LNCAP (cell line): ENCODE measurements around the gene RFX1.

Experiments
- TF ChIP-seq, protein P1 (sequence below): fragments of 450-650 bp; IDR thresholded peaks from 2 replicates; pipeline ENCODE4 v1.5.1; 2017; ENCODE audit warnings: mild to moderate bottlenecking

Gene RFX1

DNA sequence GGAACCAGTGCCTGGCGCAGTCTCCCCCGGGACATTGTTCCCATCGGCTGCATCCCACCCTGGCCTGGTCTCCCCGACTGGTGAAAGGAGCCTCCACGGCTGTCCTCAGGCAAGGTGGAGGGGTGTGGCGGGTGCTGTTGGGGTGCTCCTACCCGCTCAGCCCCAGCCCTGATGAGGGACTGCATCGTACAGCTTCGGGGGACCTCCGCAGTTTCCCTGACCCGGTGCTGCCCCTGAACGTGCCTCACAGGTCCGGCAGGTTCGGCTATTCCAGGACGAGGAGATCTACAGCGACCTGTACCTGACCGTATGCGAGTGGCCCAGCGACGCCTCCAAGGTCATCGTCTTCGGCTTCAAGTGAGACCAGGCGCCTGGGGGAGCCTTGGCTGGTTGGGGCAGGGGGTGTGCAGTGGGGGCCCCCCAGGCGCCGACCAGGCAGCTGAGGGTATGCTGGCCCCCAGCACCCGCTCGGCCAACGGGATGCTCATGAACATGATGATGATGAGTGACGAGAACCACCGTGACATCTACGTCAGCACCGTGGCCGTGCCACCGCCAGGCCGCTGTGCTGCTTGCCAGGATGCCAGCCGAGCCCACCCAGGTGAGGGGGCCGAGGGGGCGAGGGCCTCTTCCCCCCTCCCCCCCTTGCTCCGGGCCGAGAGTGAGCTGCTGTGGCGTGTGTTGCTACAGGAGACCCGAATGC lies 50.3 kb downstream of the RFX1 start:
- TF ChIP-seq, protein P1, sequence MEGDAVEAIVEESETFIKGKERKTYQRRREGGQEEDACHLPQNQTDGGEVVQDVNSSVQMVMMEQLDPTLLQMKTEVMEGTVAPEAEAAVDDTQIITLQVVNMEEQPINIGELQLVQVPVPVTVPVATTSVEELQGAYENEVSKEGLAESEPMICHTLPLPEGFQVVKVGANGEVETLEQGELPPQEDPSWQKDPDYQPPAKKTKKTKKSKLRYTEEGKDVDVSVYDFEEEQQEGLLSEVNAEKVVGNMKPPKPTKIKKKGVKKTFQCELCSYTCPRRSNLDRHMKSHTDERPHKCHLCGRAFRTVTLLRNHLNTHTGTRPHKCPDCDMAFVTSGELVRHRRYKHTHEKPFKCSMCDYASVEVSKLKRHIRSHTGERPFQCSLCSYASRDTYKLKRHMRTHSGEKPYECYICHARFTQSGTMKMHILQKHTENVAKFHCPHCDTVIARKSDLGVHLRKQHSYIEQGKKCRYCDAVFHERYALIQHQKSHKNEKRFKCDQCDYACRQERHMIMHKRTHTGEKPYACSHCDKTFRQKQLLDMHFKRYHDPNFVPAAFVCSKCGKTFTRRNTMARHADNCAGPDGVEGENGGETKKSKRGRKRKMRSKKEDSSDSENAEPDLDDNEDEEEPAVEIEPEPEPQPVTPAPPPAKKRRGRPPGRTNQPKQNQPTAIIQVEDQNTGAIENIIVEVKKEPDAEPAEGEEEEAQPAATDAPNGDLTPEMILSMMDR: no peak

GRCh38 chr19:13954185-13954584 lies 51.9 kb downstream of the RFX1 start:
- TF ChIP-seq, protein P1: no peak

DNA sequence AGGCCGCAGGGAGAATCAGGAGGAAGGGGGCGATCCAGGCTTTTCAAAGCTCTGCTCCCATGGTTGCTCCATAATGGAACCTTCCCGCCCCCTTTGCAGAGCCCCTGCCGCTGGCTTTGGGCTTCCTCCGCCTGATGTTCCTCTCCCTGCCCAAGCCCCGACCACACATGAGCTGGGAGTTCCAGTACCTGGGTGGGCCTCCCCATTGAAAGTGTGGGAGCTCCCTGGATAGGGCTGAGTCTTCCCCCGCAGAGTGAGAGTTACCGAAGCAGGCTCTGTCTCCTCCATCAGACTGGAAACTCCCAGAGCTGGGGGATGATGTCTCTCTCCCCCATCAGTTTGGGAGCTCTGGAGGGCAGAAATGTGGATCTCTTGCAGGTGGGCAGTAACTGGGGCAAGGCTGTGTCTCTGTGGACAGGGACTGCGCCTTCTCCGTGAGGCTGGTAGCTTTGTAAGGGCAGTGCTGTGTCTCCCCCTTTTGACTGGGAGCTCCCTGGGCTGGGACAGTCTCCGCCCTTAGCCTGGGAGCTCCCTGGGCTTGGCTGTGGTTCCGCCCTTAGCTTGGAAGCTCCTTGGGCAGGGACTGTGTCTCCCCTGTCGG lies 53.1 kb downstream of the RFX1 start:
- TF ChIP-seq, protein P1: no peak

DNA sequence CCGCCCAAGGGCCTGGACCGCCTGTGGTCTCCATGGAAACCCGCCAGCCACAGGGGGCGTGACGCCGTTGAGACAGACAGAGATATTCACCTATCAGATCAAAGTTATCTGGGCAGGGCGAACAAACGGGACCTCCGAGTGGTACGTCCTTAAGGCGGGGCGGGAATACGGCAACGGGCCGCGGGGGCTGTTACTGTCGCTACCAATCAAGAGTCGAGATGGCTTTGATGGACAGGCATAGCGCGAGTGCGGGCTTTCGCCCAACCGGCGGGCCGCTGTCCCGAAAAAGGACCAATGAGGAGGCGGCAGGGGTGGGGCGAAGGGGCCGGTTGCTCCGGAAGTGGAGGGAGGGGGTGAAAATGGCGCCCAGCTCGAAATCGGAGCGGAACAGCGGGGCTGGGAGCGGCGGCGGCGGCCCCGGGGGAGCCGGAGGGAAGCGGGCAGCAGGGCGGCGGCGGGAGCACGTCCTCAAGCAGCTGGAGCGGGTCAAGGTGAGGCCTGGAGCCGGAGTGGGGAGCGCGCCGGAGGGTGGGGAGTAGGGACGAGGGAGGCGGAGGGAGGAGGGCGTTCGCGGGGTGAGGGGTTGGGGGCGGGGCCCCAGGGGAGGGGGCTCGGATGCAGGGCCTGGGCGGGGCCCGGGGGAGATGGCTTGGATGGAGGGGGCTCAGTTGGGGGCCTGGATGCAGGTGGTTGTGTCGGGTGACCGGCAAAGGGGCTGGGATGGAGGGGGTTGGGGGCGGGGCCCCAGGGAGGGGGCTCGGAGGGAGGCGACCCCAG lies 53.8 kb downstream of the RFX1 start, which contains the start of gene DCAF15:
Gene DCAF15 (plus strand): TSS at position 356 of the 777 bp plus-strand sequence. CDS start 4 bp downstream, at position 360.
- TF ChIP-seq, protein P1: no peak

GRCh38 chr19:13951799-13952153 lies 54.3 kb downstream of the RFX1 start:
- TF ChIP-seq, protein P1: no peak

GRCh38 chr19:13951043-13951442 lies 55.1 kb downstream of the RFX1 start:
- TF ChIP-seq, protein P1: no peak

GRCh38 chr19:13946414-13946813 lies 59.7 kb downstream of the RFX1 start:
- TF ChIP-seq, protein P1: no peak
